GM23338 (cell line): ENCODE data around the gene CPEB2. TPM values are rescaled to one million over a fixed set of nuclear protein-coding genes. Genes with fewer than 3 reads are reported as not detected.

Source experiments
- ATAC-seq: fragments of 200-7000 bp; cut with Tn5 transposase; 3 replicates; pipeline ENCODE4 v1.9.1; 2020
- DNase-seq: peaks from one replicate; pipeline ENCODE4 v3.0.0-alpha.2; 2015; ENCODE audit warnings: low spot score
- H2AFZ ChIP-seq: fragments of 200-600 bp; sonication (generic); 2 replicates; pipeline ENCODE4 v1.8.0; 2016; ENCODE audit warnings: antibody characterized with exemption, mild to moderate bottlenecking, moderate library complexity
- H3F3A ChIP-seq: fragments of 200-600 bp; sonication (generic); replicated peaks from 2 replicates; pipeline ENCODE4 v1.8.0; 2017; ENCODE audit warnings: antibody characterized with exemption, mixed run types, low read depth
- H3K27ac ChIP-seq: fragments of 200-600 bp; sonication (generic); 2 replicates; pipeline ENCODE4 v1.6.1; 2016; ENCODE audit warnings: low read depth
- H3K27me3 ChIP-seq: fragments of 200-600 bp; sonication (generic); 2 replicates; pipeline ENCODE4 v1.8.0; 2016; ENCODE audit warnings: mild to moderate bottlenecking, mixed run types, moderate library complexity; ENCODE audit not compliant: insufficient read depth
- H3K36me3 ChIP-seq: fragments of 200-600 bp; sonication (generic); 2 replicates; pipeline ENCODE4 v1.8.0; 2016; ENCODE audit warnings: mild to moderate bottlenecking; ENCODE audit not compliant: insufficient read depth
- H3K4me1 ChIP-seq: fragments of 200-600 bp; sonication (generic); 2 replicates; pipeline ENCODE4 v1.8.0; 2016; ENCODE audit warnings: mild to moderate bottlenecking, moderate library complexity; ENCODE audit not compliant: insufficient read depth
- H3K4me2 ChIP-seq: fragments of 200-600 bp; sonication (generic); 2 replicates; pipeline ENCODE4 v1.7.1; 2017; ENCODE audit warnings: mixed run types
- H3K4me3 ChIP-seq: fragments of 200-600 bp; sonication (generic); 2 replicates; pipeline ENCODE4 v1.6.1; 2016; ENCODE audit warnings: mixed run types
- H3K79me2 ChIP-seq: fragments of 200-600 bp; sonication (generic); replicated peaks from 2 replicates; pipeline ENCODE4 v1.8.0; 2017; ENCODE audit warnings: mild to moderate bottlenecking; ENCODE audit not compliant: insufficient read depth
- H3K9me2 ChIP-seq: fragments of 200-600 bp; sonication (generic); 2 replicates; pipeline ENCODE4 v1.8.0; 2017; ENCODE audit not compliant: insufficient read depth
- H4K20me1 ChIP-seq: fragments of 200-600 bp; sonication (generic); replicated peaks from 2 replicates; pipeline ENCODE4 v1.8.0; 2017; ENCODE audit warnings: mild to moderate bottlenecking; ENCODE audit not compliant: insufficient read depth
- H3K27ac Mint-ChIP-seq: 2 replicates; pipeline ENCODE4 v1.8.0; 2020; ENCODE audit warnings: inconsistent platforms, mild to moderate bottlenecking, moderate library complexity, mixed read lengths
- H3K27me3 Mint-ChIP-seq: 3 replicates; pipeline ENCODE4 v1.8.0; 2022; ENCODE audit warnings: low read depth, mild to moderate bottlenecking, moderate library complexity, mixed read lengths, inconsistent platforms; ENCODE audit not compliant: insufficient read depth, poor library complexity
- H3K36me3 Mint-ChIP-seq: 3 replicates; pipeline ENCODE4 v1.8.0; 2021; ENCODE audit warnings: low read depth, mild to moderate bottlenecking, inconsistent platforms, moderate library complexity, mixed read lengths
- H3K4me1 Mint-ChIP-seq: 3 replicates; pipeline ENCODE4 v1.8.0; 2020; ENCODE audit warnings: mild to moderate bottlenecking, inconsistent platforms, mixed read lengths
- H3K4me3 Mint-ChIP-seq: 3 replicates; pipeline ENCODE4 v1.8.0; 2021; ENCODE audit warnings: moderate library complexity, mild to moderate bottlenecking, inconsistent platforms, mixed read lengths
- H3K9me3 Mint-ChIP-seq: 3 replicates; pipeline ENCODE4 v1.8.0; 2020; ENCODE audit warnings: moderate library complexity, mild to moderate bottlenecking, inconsistent platforms, mixed read lengths
- CREB1 ChIP-seq: fragments of 250-450 bp; sonication (Bioruptor Pico); IDR thresholded peaks from 2 replicates; pipeline ENCODE4 v1.5.0; 2020; ENCODE audit warnings: low read depth, mild to moderate bottlenecking, moderate library complexity
- EZH2 ChIP-seq: fragments of 200-600 bp; sonication (generic); IDR thresholded peaks from one replicate; pipeline ENCODE4 v1.8.0; 2017; ENCODE audit warnings: antibody characterized with exemption, mild to moderate bottlenecking, low read depth; ENCODE audit not compliant: unreplicated experiment
- EZH2phosphoT487 ChIP-seq: fragments of 200-600 bp; sonication (generic); IDR thresholded peaks from one replicate; pipeline ENCODE4 v1.8.1; 2018; ENCODE audit warnings: antibody characterized with exemption; ENCODE audit not compliant: unreplicated experiment
- JUNB ChIP-seq: IDR thresholded peaks from one replicate; pipeline ENCODE4 v1.6.1; 2016; ENCODE audit warnings: antibody characterized with exemption; ENCODE audit not compliant: unreplicated experiment
- NANOG ChIP-seq: IDR thresholded peaks from 2 replicates; pipeline ENCODE4 v1.6.1; 2016; ENCODE audit warnings: antibody characterized with exemption, borderline replicate concordance
- POLR2AphosphoS5 ChIP-seq: IDR thresholded peaks from 2 replicates; pipeline ENCODE4 v1.6.1; 2016; ENCODE audit warnings: antibody characterized with exemption, low read depth
- REST ChIP-seq: IDR thresholded peaks from one replicate; pipeline ENCODE4 v1.6.1; 2018; ENCODE audit warnings: antibody characterized with exemption; ENCODE audit not compliant: unreplicated experiment
- STAT1 ChIP-seq: IDR thresholded peaks from one replicate; pipeline ENCODE4 v1.6.1; 2016; ENCODE audit warnings: antibody characterized with exemption; ENCODE audit not compliant: unreplicated experiment
- ZNF331 ChIP-seq: fragments of 250-450 bp; sonication (Bioruptor Pico); IDR thresholded peaks from 2 replicates; pipeline ENCODE4 v1.5.0; 2020; ENCODE audit warnings: low read depth, mild to moderate bottlenecking, moderate library complexity
- ZNF462 ChIP-seq: fragments of 250-450 bp; sonication (Bioruptor Pico); IDR thresholded peaks from 2 replicates; pipeline ENCODE4 v1.5.0; 2020; ENCODE audit warnings: mild to moderate bottlenecking, moderate library complexity
- polyA plus RNA-seq: library from polyadenylated mRNA; unstranded; fragments of >200 nt; fragmentation: Nextera tagmentation; extraction: Ambion mirVana; gene quantifications from 2 replicates; pipeline ENCODE4 v1.2.1, GENCODE V29; 2016
- total RNA-seq: library from RNA; depleted of rRNA; stranded (reverse); fragments of >200 nt; shearing (Covaris generic); gene quantifications from 2 replicates; pipeline ENCODE4 v1.2.3, GENCODE V29; 2014

Gene CPEB2
- total and polyA plus RNA-seq, 2 experiments from 2014 or later, result 0.66 to 2.4 TPM

- Mint-ChIP-seq H3K9me3 (no peaks in the 10 kb centered on the region), H3K4me3 (no peak overlapping the region), H3K4me1 (peaks cover 33% of the 10 kb centered on the region), H3K27ac (no peak overlapping the region), H3K36me3 (no peaks in the 10 kb centered on the region), H3K27me3 (no peaks in the 10 kb centered on the region)
- Histone ChIP-seq H3K9me2 (no peaks in the 10 kb centered on the region), H3K4me1 (peaks cover 51% of the 10 kb centered on the region), H3F3A (no peaks in the 10 kb centered on the region), H3K27me3 (peaks cover 9% of the 10 kb centered on the region), H3K79me2 (no peaks in the 10 kb centered on the region), H4K20me1 (no peaks in the 10 kb centered on the region), H3K4me2 (no peak overlapping the region), H3K27ac (no peak overlapping the region), H2AFZ (no peak overlapping the region), H3K4me3 (no peak overlapping the region), H3K36me3 (no peaks in the 10 kb centered on the region)
- TF ChIP-seq POLR2AphosphoS5 (no peak), NANOG (no peak), REST (no peak), JUNB (no peak), EZH2phosphoT487 (no peak), ZNF462 (no peak), CREB1 (no peak), EZH2 (no peak), ZNF331 (CRISPR knock-in tag) (no peak), STAT1 (no peak)
- DNase-seq (no peak), ATAC-seq (no peak)
These were observed 8.9 kb downstream of the CPEB2 start for GRCh38 chr4:15011166-15011565.
